ENCODE results near the gene PCGF3. TPM values are rescaled to one million over a fixed set of nuclear protein-coding genes. Genes with fewer than 3 reads are reported as not detected.
"Not testable (repeated sequence)": the region's sequence is repeated elsewhere in the genome, so short reads cannot be mapped to it uniquely, and the experiment has no call there.

Gene PCGF3
- total RNA-seq, 3 donors from 2014 or later: 20.7 to 27.8 (median 23.0) TPM

DNA sequence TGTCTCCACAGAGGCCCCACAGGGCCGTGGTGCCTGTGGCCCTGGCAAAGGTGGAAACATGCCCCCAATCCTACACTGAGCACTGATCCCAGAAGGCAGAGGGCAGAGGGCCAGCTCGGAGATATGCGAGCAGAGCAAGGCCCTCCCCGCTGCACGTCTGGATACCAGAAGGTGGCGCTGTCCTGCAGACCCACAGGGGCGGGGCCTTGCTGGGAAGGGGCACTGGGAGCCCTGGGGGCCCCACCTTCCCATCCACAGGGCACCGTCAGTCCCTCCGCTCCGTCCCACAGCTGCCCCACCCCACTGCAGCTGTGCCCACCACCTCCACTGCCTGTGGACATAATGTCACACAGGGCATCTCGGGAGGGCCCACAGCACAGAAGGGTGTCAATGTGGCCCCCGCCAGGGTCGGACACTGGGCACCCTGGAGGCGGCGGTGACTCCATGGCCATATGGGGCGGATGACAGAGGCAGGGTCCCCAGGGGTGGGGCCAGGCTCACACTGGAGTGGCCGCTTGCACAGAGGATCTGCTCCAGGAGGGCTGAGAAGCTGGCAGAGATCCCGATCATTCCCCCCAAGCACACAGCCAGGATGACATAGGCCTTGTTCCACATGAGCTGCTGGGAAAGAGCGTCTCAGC, 21.5 kb upstream of the PCGF3 start:
- Mint-ChIP-seq H3K4me1 (ENCODE audit: low read depth) (peaks cover 15% of the 10 kb centered on the region), H3K4me3 (no peak overlapping the region), H3K27me3 (ENCODE audit: low read depth) (peaks cover 7% of the 10 kb centered on the region), H3K36me3 (ENCODE audit: insufficient read depth) (no peaks in the 10 kb centered on the region), H3K9me3 (no peaks in the 10 kb centered on the region)
- ATAC-seq (peak in 1 of 2 donors; percentile 24), DNase-seq (no peak)

DNA sequence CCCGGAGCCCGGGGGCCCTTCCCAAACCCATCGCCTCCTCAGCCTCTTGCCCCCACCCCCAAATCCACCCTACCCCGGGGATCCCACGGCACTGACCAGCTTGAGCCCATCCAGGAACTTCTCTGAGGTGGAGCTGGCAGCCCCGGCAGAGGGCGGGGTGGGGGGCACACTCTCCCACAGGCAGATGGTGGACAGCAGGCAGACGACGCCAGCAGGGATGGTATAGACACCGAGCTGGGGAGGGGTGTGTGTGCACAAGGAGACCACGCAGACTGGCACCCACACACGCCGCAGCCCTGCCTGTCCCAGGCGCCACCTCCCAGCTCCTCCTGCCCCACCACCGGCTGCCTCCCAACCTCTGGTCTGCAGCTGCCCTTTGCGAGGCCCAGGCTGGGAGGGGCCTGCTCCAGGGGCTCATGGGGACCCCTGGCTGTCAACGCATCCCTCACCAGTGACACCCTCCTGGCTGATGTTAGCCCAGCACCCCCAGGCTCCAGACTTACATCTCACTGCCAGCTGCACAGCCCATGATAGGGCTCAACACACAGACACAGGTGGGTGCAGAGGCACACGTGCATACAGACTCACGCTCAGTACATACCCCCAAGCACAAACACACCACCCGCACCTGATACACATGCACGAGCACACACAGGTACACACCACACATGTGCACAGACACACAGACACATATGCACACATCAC, 20.9 kb upstream of the PCGF3 start:
- H3K9me3 Mint-ChIP-seq: no peaks in the 10 kb centered on the region
- DNase-seq (no peak), ATAC-seq (no peak)
- H3K4me3 Mint-ChIP-seq: no peak overlapping the region
- no peaks in the 10 kb centered on the region for H3K36me3 Mint-ChIP-seq (ENCODE audit: insufficient read depth)
- peaks cover 15% of the 10 kb centered on the region for H3K4me1 Mint-ChIP-seq (ENCODE audit: low read depth)
- H3K27me3 Mint-ChIP-seq (ENCODE audit: low read depth): peaks cover 9% of the 10 kb centered on the region

DNA sequence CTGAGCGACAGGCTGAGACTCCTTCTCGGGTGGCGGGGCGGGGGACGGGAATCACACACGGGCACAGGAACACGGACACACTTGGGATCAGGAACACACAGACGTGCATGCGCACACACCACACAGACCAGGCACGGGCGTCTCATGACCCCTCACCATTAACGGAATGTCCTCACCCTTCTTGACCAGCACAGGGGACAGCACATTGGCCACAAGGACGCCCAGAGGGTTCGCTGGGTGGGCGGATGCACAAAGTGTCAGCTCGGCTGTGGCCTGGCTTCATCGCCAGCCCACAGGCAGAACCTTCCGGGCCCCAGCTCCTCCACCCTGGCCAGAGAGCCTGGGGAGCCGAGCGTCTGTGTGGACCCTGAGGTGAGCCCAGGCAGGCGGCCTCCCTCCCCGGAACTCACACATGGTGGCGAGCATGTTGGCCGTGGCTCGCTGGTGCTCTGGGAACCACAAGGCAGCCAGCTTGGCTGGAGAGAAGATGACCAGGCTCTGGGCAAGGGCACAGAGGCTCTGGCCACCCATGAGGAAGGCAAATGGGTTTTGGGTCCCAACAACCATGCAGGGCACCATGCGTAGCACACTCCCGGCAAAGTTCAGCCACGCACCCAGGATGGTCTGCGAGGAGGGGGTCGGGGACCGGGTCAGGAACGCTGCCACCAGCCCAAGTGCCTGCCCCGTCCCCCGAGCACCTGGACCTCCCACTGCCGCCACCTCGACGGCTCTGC, 19.8 kb upstream of the PCGF3 start:
- peaks cover 8% of the 10 kb centered on the region for H3K4me1 Mint-ChIP-seq (ENCODE audit: low read depth)
- H3K9me3 Mint-ChIP-seq: no peaks in the 10 kb centered on the region
- H3K36me3 Mint-ChIP-seq (ENCODE audit: insufficient read depth): no peaks in the 10 kb centered on the region
- no peak for DNase-seq
- peaks cover 13% of the 10 kb centered on the region for H3K27me3 Mint-ChIP-seq (ENCODE audit: low read depth)
- no peak for ATAC-seq
- H3K4me3 Mint-ChIP-seq: no peak overlapping the region

DNA sequence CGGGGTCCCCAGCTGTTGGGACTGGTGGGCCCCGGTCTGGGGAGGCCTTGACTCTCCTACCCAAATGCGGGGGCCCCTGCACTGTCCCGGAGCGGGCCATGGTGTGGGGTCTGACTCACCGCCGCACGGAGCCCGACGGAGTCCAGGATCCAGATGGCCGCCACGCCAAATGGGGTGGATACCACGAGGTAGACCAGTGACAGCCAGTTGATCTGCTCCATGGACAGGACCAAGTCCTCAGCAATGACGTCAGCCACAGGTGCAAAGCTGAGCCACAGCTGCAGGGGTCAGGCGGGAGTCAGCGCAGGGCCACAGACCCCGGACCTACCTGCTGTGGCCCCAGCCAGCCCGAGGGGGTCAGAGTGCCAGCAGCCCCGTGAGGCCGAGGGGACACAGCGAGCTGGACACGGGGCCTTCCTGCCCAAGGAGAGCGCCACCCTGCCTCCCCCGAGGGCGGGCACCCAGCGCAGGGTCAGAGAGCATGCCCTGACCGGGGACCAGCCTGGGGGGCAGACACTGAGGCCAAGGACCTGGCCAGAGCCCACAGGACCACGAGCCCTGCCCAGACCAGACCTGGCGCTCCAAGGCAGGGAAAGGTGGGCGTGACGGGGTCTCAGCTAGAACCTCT, 19.1 kb upstream of the PCGF3 start:
- ATAC-seq (no peak), DNase-seq (no peak)
- Mint-ChIP-seq H3K4me3 (no peak overlapping the region), H3K36me3 (ENCODE audit: insufficient read depth) (no peaks in the 10 kb centered on the region), H3K4me1 (ENCODE audit: low read depth) (peaks cover 7% of the 10 kb centered on the region), H3K9me3 (no peaks in the 10 kb centered on the region), H3K27me3 (ENCODE audit: low read depth) (peaks cover 13% of the 10 kb centered on the region)

DNA sequence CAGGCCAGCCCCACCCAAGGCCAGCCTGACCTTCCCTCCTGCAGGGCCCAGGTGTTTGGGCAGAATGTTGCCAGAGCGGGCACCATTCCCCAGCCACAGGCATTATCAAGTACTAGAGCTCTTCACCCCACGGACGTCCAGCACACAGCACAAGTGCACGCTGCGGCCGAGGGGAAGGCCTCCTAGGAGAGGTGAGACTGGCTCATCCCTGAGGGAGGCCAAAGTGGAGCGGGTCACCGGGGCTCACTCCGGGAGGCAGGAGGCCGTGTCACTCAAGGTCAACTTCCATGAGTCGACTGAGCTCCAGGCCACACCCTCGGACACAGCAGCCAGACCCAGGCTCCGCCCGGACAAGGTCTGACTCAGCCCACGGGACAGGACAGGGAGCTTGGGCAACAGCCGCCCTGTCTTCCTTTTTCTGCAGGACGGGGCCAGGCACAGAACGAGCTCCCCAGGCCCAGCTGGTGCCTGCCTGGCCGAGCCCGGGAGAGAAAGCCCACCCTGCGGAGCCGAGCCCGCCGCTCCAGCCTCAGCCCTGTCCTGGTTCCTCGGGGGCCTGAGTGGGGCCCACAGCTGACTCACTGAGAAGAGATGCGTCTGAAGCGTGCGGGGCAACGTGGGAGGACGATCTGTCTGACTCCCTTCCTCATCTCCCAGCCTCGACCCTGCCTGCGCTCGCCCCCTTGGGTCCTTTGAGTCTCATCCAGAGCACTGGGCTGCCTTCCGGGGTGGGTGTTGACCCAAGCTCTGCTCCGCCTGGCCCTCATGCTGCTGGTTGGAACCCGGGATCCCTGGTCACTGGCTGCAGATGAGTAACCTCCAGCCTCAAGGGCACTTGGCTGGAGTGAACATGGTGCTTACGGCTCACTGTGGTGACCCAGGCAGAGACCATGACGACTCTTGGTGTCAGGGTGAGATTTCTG, 18.3 kb upstream of the PCGF3 start:
- no peak for DNase-seq
- Mint-ChIP-seq H3K9me3 (no peaks in the 10 kb centered on the region), H3K36me3 (ENCODE audit: insufficient read depth) (no peaks in the 10 kb centered on the region), H3K4me1 (ENCODE audit: low read depth) (peaks cover 7% of the 10 kb centered on the region), H3K27me3 (ENCODE audit: low read depth) (peaks cover 16% of the 10 kb centered on the region), H3K4me3 (no peak overlapping the region)
- no peak for ATAC-seq

DNA sequence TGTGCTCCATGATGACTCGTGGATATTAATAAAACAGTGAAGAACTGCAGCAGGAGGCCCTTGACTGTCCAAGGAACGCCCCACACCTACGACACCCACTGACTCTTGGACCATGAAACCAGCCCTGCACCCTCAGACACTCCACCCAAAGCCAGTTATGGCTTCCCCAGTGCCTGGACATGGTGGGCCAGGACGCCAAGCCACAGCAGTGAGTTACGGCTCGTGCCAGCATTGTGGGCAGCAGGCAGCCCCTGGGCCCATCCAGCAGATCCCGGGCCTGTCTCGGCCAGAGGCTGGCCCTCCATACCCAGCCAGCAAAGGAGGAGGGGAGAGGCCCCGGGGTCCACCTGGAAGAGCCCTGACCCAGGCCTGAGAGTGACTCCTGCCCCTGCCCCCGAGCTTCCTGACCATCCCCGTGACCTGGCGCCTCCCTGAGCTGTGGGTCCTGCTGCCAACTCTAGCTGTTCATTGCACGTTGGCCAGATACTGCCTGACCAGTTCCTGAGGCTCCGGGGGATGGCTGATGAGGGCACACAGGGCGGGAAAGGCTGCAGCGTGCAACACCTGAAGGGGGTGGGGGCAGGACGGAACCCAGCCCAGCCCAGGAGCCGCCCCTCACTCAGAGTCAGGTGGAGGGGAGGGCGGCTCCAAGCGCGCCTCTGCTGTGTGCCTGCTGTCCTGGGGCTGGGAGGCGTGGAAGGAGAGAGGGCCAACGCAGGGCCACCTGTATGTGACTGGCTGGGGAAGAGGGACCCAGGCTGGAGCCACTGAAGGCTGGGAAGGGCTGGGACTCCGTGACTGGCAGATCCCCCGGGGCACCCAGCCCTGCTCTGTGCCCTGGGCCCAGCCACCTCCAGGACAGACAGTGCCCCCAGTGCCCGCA, 17.4 kb upstream of the PCGF3 start:
- Mint-ChIP-seq H3K36me3 (ENCODE audit: insufficient read depth) (no peaks in the 10 kb centered on the region), H3K4me1 (ENCODE audit: low read depth) (peaks cover 7% of the 10 kb centered on the region), H3K27me3 (ENCODE audit: low read depth) (peaks cover 16% of the 10 kb centered on the region), H3K4me3 (no peak overlapping the region), H3K9me3 (no peaks in the 10 kb centered on the region)
- DNase-seq: no peak
- peak in 1 of 2 donors; percentile 3 for ATAC-seq

DNA sequence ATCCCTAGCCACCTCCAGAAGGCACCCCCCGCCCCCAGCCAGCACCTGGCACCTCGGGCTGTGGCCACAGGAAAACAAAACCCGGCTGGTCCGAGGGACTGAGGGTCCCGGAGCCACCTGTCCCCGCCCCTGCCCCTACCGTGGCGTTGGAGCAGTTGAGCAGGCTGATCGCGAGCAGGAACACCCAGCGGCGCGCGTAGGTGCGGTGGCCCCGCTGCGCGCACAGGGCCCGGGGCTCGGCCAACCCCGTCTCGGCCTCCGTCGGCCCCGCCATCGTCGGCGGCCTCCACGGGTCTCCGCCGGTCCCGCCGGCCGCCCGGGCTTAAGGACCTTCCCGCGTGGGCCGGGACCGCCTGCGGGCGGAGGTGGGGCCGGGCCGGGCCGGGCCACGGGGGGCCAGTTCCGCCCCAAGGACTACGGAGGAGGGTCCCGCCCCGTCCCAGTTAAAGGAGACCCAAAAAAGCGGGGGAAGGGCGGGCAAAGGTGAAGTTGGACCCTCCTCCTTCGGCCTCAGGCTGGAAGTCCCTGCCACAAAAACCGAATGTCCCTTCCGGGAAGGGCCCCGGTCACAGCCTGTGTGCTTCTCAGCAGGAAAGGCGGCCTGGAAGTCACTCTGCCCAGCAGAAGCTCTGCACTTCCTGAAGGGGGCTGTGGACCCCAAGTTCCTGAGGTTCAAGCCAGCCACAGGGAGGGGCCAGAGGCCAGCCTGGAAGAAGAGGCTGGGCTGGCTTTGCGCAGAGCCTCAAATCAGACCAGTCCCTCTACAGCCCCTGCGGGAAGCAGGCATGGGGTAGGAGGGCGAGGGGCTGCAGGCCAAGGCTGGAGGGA, 16.6 kb upstream of the PCGF3 start, which contains the start of gene SLC49A3:
Gene SLC49A3 (minus strand): TSS at position 298 of the 828 bp plus-strand sequence. CDS start 24 bp downstream, at position 274.
- no peak for DNase-seq
- no peak within 1 kb of the TSS for H3K4me3 Mint-ChIP-seq
- peaks cover 3% of the 10 kb centered on the region for H3K4me1 Mint-ChIP-seq (ENCODE audit: low read depth)

DNA sequence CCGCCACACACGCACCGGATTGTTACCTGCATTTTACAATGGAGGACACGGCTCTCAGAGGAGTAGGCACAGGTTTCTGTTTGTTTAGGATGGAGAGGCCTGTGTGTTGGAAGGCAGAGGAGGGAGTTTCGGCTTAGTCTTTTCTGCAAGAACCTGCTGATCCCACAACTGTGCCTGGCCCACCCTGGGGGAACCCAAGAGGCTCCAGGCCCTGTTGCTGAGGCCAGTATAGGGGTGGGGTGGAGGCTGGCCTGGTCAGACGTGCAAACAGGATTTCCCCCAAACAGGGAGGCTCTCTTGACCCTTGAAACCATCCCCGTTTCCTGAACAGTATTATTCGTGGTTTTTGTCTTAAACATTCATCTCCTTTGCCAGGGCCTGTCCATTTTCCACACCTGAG, 15.9 kb upstream of the PCGF3 start:
- no peaks in the 10 kb centered on the region for H3K9me3 Mint-ChIP-seq
- H3K4me3 Mint-ChIP-seq: no peak overlapping the region
- H3K36me3 Mint-ChIP-seq (ENCODE audit: insufficient read depth): no peaks in the 10 kb centered on the region
- peaks cover 3% of the 10 kb centered on the region for H3K4me1 Mint-ChIP-seq (ENCODE audit: low read depth)
- ATAC-seq (no peak), DNase-seq (no peak)
- H3K27me3 Mint-ChIP-seq (ENCODE audit: low read depth): peaks cover 19% of the 10 kb centered on the region

More for the DNA sequence above, 16.6 kb upstream of the PCGF3 start, which contains the start of gene SLC49A3:
- no peaks in the 10 kb centered on the region for H3K9me3 Mint-ChIP-seq
- peaks cover 16% of the 10 kb centered on the region for H3K27me3 Mint-ChIP-seq (ENCODE audit: low read depth)
- no peaks in the 10 kb centered on the region for H3K36me3 Mint-ChIP-seq (ENCODE audit: insufficient read depth)
- peak; percentile 27 to 44 for ATAC-seq

DNA sequence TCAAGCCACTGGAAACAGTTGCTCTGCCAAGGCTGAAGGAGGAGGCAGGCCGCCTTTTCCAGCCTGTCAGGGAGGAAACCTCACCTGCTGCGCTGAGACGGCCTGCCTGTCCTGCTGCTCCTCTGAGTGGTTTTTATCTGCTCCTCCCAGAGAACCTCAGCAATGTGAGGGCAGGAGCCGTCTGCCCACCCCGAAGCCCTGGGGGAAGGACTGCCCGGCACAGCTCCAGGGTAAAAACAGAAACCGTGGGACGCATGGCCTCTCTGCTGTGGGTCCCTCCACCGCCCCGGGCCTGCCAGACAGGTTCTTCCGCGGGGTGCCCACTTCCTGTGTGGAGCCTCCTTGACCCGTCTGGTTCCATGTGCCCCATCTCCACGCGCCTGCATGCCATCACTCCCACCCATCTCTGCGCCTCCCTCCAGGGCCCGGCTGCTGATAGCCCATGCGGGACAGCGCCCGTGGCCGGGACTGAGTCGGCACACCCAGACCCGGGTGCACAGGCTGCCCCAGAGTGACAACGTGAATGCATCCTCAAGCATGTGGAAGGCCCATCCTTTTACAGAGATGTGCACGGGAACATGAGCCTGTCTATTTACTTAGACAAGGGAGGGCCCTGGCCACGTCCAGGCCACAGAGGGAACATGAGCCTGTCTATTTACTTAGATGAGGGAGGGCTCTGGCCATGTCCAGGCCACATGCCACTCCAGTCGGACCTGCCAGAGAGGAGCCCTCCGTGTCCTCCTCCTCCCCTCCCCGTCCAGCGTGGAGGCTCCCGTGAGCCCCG, 12.7 kb upstream of the PCGF3 start:
- Mint-ChIP-seq H3K9me3 (no peaks in the 10 kb centered on the region), H3K27me3 (ENCODE audit: low read depth) (peaks cover 15% of the 10 kb centered on the region), H3K36me3 (ENCODE audit: insufficient read depth) (no peaks in the 10 kb centered on the region), H3K4me1 (ENCODE audit: low read depth) (no peaks in the 10 kb centered on the region), H3K4me3 (no peak overlapping the region)
- no peak for DNase-seq
- no peak for ATAC-seq

DNA sequence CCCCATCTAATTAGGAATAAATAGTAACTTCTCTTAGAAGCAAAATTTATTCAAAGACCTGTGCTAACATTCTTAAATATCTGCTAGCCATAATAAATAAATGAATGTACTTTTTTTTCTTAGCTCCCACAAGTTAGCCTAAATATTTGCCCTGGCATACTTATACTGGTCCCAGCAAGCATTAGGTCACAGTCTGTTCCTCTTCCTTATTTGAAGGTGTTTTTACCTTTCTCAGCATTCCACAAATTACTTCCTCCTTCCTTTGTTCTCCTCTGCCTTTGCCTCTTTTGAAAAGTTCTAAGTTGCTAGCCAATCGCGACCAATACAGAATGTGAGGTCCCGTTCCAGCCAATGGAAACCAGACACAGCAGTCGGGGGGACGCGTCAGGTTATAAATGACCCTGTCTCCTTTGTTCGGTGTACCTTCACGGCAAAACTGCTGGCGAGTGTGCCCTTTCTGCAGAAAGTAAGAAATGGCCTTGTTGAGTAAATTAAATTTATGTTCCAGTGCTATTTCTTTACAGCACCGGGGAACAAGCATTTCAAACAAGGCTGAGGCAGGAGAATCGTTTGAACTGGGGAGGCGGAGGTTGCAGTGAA, 11.2 kb upstream of the PCGF3 start:
- not testable (repeated sequence) for H3K4me3 Mint-ChIP-seq

DNA sequence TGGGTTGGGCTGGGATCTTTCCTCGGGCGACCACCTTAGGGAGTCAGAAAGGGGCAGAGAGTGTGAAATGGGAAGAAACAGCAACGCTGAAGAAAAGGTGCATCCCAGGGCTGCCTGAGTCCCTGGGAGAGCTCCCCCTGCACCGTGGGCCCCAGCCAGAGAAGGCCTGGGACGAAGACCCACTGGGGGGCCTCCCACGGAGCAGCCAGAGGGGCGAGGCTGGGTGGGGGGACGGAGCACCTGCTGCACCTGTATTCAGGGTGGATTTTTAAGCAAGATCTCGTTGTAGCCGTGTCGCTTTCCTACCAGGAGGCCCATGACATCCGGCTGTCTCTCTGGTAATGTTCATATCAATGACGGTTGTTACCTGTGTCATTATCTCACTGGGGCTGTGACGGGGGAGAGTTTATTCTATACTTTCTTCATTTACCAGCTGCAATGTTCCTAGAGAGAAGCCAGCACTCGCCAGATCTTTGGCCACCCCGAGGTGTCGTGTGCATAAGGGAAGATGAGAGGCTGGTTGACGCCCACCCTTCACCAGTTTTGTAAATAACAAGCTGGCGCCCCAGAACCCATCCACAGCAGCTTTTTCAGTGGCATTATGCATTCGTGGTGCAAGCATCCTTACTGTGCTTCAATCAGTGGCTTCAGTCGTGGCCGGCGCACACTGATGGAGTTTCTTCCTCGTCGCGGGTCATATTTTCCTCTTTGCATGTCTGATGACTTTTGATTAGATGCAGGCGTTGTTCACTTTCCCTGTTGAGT, 5.6 kb upstream of the PCGF3 start:
- DNase-seq (no peak), ATAC-seq (no peak)
- no peaks in the 10 kb centered on the region for H3K9me3 Mint-ChIP-seq
- no peak overlapping the region for H3K4me3 Mint-ChIP-seq
- peaks cover 7% of the 10 kb centered on the region for H3K4me1 Mint-ChIP-seq (ENCODE audit: low read depth)
- H3K27me3 Mint-ChIP-seq (ENCODE audit: low read depth): no peaks in the 10 kb centered on the region
- no peaks in the 10 kb centered on the region for H3K36me3 Mint-ChIP-seq (ENCODE audit: insufficient read depth)

More for the DNA sequence above, 11.2 kb upstream of the PCGF3 start:
- not testable (repeated sequence) for H3K4me1 Mint-ChIP-seq (ENCODE audit: low read depth); H3K36me3 Mint-ChIP-seq (ENCODE audit: insufficient read depth); H3K9me3 Mint-ChIP-seq; DNase-seq; ATAC-seq
- peaks cover 13% of the 10 kb centered on the region for H3K27me3 Mint-ChIP-seq (ENCODE audit: low read depth)
